Measurements from ENCODE around the gene C6orf62. TPM values are rescaled to one million over a fixed set of nuclear protein-coding genes. Genes with fewer than 3 reads are reported as not detected.

C6orf62 gene
- total RNA-seq, 1 experiment from 2014 or later, result 86.4 TPM

DNA sequence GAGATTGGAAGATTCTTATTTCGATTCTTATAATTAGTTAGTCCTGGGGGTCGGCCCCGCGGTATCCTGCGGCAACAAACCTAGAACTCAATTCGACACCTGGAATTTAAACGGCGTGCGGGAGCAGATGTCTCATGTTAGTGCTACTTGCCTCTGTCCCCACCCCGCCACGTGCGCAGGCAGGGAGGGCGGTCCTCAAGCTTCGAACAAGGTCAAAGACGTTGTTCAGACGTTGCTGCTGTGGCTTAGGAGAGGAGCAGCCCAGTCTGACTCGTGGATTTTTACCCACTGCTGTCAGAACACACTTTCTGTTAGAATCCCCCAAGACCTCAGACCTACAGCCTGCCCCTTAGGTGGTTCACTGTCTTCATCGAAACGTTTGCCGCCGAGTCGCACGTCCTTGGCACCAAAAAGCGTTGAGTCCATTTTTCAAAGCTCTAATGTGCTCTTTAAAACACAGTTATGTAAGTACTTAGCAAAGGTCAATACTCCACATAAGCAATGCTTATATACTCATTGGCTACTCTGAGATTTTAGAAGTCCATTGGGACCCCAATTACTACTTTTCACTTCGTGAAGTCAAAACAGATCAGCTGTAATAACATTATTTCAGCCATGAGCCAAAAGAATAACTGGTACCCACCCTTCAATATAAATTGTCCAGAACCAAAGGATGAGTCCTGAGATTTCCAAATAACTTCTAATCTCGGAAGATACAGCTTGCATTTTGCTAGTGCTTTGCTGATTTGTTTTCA is 2.7 kb upstream of the C6orf62 start (continued):
- TF ChIP-seq ZNF138 (CRISPR knock-in tag; conservative IDR thresholded peaks at IDR 0.05) (no peak), TCF7 (CRISPR knock-in tag; IDR thresholded peaks at IDR 0.05; ENCODE audit: low read depth) (no peak), ZNF423 (CRISPR knock-in tag; IDR thresholded peaks at IDR 0.05) (no peak), FOXP1 (CRISPR knock-in tag; IDR thresholded peaks at IDR 0.05; ENCODE audit: borderline replicate concordance) (peak; percentile 87; the same call in 1 of the 2 replicates), ZNF317 (CRISPR knock-in tag; IDR thresholded peaks at IDR 0.05; ENCODE audit: borderline replicate concordance, low read depth) (no peak), NFYB (CRISPR knock-in tag; conservative IDR thresholded peaks at IDR 0.05; ENCODE audit: low read depth) (no peak), JAZF1 (CRISPR knock-in tag; IDR thresholded peaks at IDR 0.05) (no peak)
- TF ChIP-seq, protein P1, sequence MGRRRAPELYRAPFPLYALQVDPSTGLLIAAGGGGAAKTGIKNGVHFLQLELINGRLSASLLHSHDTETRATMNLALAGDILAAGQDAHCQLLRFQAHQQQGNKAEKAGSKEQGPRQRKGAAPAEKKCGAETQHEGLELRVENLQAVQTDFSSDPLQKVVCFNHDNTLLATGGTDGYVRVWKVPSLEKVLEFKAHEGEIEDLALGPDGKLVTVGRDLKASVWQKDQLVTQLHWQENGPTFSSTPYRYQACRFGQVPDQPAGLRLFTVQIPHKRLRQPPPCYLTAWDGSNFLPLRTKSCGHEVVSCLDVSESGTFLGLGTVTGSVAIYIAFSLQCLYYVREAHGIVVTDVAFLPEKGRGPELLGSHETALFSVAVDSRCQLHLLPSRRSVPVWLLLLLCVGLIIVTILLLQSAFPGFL (CRISPR knock-in tag; IDR thresholded peaks at IDR 0.05; ENCODE audit: borderline replicate concordance), result no peak
- TF ChIP-seq, protein P2, sequence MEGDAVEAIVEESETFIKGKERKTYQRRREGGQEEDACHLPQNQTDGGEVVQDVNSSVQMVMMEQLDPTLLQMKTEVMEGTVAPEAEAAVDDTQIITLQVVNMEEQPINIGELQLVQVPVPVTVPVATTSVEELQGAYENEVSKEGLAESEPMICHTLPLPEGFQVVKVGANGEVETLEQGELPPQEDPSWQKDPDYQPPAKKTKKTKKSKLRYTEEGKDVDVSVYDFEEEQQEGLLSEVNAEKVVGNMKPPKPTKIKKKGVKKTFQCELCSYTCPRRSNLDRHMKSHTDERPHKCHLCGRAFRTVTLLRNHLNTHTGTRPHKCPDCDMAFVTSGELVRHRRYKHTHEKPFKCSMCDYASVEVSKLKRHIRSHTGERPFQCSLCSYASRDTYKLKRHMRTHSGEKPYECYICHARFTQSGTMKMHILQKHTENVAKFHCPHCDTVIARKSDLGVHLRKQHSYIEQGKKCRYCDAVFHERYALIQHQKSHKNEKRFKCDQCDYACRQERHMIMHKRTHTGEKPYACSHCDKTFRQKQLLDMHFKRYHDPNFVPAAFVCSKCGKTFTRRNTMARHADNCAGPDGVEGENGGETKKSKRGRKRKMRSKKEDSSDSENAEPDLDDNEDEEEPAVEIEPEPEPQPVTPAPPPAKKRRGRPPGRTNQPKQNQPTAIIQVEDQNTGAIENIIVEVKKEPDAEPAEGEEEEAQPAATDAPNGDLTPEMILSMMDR (IDR thresholded peaks at IDR 0.05), result no peak
- TF ChIP-seq, protein P3, sequence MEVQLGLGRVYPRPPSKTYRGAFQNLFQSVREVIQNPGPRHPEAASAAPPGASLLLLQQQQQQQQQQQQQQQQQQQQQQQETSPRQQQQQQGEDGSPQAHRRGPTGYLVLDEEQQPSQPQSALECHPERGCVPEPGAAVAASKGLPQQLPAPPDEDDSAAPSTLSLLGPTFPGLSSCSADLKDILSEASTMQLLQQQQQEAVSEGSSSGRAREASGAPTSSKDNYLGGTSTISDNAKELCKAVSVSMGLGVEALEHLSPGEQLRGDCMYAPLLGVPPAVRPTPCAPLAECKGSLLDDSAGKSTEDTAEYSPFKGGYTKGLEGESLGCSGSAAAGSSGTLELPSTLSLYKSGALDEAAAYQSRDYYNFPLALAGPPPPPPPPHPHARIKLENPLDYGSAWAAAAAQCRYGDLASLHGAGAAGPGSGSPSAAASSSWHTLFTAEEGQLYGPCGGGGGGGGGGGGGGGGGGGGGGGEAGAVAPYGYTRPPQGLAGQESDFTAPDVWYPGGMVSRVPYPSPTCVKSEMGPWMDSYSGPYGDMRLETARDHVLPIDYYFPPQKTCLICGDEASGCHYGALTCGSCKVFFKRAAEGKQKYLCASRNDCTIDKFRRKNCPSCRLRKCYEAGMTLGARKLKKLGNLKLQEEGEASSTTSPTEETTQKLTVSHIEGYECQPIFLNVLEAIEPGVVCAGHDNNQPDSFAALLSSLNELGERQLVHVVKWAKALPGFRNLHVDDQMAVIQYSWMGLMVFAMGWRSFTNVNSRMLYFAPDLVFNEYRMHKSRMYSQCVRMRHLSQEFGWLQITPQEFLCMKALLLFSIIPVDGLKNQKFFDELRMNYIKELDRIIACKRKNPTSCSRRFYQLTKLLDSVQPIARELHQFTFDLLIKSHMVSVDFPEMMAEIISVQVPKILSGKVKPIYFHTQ (CRISPR knock-in tag; IDR thresholded peaks at IDR 0.05), result 0 out of 2 replicates have a peak, but pooled peaks have one; percentile 15
- TF ChIP-seq, protein P4, sequence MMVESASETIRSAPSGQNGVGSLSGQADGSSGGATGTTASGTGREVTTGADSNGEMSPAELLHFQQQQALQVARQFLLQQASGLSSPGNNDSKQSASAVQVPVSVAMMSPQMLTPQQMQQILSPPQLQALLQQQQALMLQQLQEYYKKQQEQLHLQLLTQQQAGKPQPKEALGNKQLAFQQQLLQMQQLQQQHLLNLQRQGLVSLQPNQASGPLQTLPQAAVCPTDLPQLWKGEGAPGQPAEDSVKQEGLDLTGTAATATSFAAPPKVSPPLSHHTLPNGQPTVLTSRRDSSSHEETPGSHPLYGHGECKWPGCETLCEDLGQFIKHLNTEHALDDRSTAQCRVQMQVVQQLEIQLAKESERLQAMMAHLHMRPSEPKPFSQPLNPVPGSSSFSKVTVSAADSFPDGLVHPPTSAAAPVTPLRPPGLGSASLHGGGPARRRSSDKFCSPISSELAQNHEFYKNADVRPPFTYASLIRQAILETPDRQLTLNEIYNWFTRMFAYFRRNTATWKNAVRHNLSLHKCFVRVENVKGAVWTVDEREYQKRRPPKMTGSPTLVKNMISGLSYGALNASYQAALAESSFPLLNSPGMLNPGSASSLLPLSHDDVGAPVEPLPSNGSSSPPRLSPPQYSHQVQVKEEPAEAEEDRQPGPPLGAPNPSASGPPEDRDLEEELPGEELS (CRISPR knock-in tag; IDR thresholded peaks at IDR 0.05), result peak; percentile 37; the same call in 1 of the 2 replicates
- TF ChIP-seq, protein P5, sequence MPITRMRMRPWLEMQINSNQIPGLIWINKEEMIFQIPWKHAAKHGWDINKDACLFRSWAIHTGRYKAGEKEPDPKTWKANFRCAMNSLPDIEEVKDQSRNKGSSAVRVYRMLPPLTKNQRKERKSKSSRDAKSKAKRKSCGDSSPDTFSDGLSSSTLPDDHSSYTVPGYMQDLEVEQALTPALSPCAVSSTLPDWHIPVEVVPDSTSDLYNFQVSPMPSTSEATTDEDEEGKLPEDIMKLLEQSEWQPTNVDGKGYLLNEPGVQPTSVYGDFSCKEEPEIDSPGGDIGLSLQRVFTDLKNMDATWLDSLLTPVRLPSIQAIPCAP (CRISPR knock-in tag; IDR thresholded peaks at IDR 0.05), result peak; percentile 71; the same call in 1 of the 2 replicates

DNA sequence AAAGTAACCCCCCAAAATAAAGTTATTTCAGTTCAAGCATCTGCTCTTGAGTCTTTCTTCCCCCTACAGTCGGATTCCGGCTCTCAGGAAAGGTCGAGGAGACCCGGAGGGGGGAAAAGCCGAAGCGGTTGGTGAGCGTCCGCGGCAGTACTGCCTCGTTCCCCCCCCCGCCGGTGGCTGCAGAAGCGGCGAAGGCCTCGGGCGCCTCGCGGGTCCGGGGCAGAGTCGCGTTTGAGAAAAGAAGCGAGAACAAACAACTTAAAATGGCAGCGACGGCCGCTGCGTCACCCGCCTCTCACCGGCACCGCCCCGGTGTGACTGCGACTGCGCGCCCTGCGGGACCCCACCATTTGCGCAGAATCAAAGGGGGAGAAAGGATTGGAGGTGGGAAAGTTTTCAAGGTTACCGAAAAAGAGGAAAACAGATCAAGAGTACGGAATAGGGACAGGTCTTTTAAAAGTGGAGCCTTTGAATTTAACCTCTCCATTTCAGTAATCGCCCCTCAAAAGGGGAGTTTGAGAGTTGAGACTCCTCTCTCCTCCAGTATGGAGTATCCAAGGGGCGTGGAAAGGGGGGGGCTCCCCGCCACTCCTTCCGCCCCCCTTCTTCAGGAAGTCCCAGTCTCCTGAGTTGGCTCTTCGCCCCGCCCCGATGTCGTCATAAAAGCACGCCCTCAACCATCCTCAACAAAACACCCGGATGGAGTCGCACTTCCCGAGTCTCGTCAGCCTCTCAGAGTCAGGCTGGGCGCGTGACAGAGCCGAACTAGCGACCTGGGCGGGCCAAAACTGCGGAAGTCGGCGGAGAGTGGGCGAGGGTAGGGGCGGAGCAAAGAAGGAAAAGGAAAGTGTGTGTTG is 1.9 kb upstream of the C6orf62 start:
- H3K27ac Mint-ChIP-seq, result peak overlapping the region; percentile 100
- peak; percentile 100 for DNase-seq (ENCODE audit: low spot score)
- CTCF ChIA-PET, result interaction anchor here (0.9 to 1.2 kb wide), 3 partner anchors 293 to 350 kb away, joined by 3 to 4 read pairs (median 3); no protein-coding TSS in a partner anchor
- peaks cover 34% of the 10 kb centered on the region for H3K36me3 Mint-ChIP-seq
- peak; percentile 95 for ATAC-seq
- POLR2A ChIA-PET, result interaction anchor here (1.0 to 1.4 kb wide), 3 partner anchors 13 to 297 kb away, joined by 3 to 5 read pairs (median 5); partner anchors contain the start of genes ACOT13 and TDP2
- peaks cover 33% of the 10 kb centered on the region for H3K4me1 Mint-ChIP-seq
- peak overlapping the region; percentile 99 for H3K4me3 Mint-ChIP-seq
- no peaks in the 10 kb centered on the region; the same call in 1 of the 2 replicates for H3K27me3 Mint-ChIP-seq (ENCODE audit: low read depth)
- H3K9me3 Mint-ChIP-seq, result no peaks in the 10 kb centered on the region
- TF ChIP-seq, protein P3 (CRISPR knock-in tag; IDR thresholded peaks at IDR 0.05), result no peak; the same call in 1 of the 2 replicates
- TF ChIP-seq TEAD1 (CRISPR knock-in tag; IDR thresholded peaks at IDR 0.05) (0 out of 2 replicates have a peak, but pooled peaks have one; percentile 24), GABPB1 (CRISPR knock-in tag; IDR thresholded peaks at IDR 0.05) (peak; percentile 76), ATF1 (CRISPR knock-in tag; IDR thresholded peaks at IDR 0.05) (no peak), IRF2 (CRISPR knock-in tag; IDR thresholded peaks at IDR 0.05; ENCODE audit: borderline replicate concordance, low read depth) (no peak), NFYB (CRISPR knock-in tag; conservative IDR thresholded peaks at IDR 0.05; ENCODE audit: low read depth) (peak; percentile 6; the same call in 1 of the 2 replicates)
- TF ChIP-seq, protein P6, sequence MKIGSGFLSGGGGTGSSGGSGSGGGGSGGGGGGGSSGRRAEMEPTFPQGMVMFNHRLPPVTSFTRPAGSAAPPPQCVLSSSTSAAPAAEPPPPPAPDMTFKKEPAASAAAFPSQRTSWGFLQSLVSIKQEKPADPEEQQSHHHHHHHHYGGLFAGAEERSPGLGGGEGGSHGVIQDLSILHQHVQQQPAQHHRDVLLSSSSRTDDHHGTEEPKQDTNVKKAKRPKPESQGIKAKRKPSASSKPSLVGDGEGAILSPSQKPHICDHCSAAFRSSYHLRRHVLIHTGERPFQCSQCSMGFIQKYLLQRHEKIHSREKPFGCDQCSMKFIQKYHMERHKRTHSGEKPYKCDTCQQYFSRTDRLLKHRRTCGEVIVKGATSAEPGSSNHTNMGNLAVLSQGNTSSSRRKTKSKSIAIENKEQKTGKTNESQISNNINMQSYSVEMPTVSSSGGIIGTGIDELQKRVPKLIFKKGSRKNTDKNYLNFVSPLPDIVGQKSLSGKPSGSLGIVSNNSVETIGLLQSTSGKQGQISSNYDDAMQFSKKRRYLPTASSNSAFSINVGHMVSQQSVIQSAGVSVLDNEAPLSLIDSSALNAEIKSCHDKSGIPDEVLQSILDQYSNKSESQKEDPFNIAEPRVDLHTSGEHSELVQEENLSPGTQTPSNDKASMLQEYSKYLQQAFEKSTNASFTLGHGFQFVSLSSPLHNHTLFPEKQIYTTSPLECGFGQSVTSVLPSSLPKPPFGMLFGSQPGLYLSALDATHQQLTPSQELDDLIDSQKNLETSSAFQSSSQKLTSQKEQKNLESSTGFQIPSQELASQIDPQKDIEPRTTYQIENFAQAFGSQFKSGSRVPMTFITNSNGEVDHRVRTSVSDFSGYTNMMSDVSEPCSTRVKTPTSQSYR (CRISPR knock-in tag; IDR thresholded peaks at IDR 0.05), result no peak
